ENCODE data around the gene SIGLEC10. TPM values are rescaled to one million over a fixed set of nuclear protein-coding genes. Genes with fewer than 3 reads are reported as not detected.

SIGLEC10 gene
- total RNA-seq, 1 experiment from 2014 or later: not detected

DNA sequence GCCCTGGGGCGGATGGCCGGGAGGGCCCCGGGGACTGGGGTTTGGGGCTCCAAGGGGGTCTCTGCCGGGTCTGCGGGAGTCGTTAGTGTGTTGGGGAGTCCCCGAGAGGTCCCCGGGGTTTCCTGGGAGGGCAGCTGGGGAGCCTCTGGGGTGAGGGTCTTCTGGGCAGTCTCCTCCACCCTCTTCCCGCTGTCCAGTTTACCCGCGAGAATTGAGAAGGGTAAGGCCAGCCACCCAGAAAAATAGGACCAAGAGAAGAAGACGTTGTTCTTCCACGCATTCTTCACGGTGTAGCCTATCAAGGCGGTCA lies 50.2 kb downstream of the SIGLEC10 start:
- Histone ChIP-seq H3K27ac (ENCODE audit: low read depth, low read length) (peak overlapping the region; percentile 84), H3K27me3 (ENCODE audit: insufficient read depth, low read length) (no peaks in the 10 kb centered on the region), H2AFZ (ENCODE audit: low read depth, low read length, poor library complexity, severe bottlenecking) (no peak overlapping the region), H3K9me3 (ENCODE audit: control insufficient read depth in 1 of 2, insufficient read depth in 1 of 2, low read depth in 1 of 2, low read length in 2 of 2) (no peaks in the 10 kb centered on the region), H3K4me3 (replicated peaks in 1 of 2; ENCODE audit: low read depth in 1 of 2, low read length in 2 of 2) (peak overlapping the region; percentile 78 to 94), H3K79me2 (ENCODE audit: insufficient read depth, low read length) (peaks cover 40% of the 10 kb centered on the region), H3K36me3 (ENCODE audit: control insufficient read depth in 1 of 2, insufficient read depth in 2 of 2, low read length in 2 of 2) (no peaks in the 10 kb centered on the region), H3K4me2 (ENCODE audit: low read length) (peak overlapping the region; percentile 88), H3K4me1 (ENCODE audit: control insufficient read depth in 1 of 2, insufficient read depth in 2 of 2, low read length in 2 of 2) (peaks cover 33 to 49% of the 10 kb centered on the region in 2 experiments), H3K9ac (ENCODE audit: low read length) (peak overlapping the region; percentile 96), H4K20me1 (ENCODE audit: insufficient read depth) (no peaks in the 10 kb centered on the region), H3K9me2 (ENCODE audit: insufficient read depth) (no peaks in the 10 kb centered on the region)
- RAD21 ChIA-PET (ENCODE audit: low non-redundant PET in 1 of 2, low total read pairs in 2 of 2, uncharacterized antibody in 2 of 2, unreplicated experiment in 2 of 2): interaction anchor here in 1 of 2 experiments (1.0 kb wide), 1 partner anchor 27 kb away, joined by 4 read pairs; no protein-coding TSS in a partner anchor
- ATAC-seq (no peak), DNase-seq (ENCODE audit: low read depth, low spot score) (no peak)
- POLR2A ChIA-PET: interaction anchor here (0.7 to 1.5 kb wide), 6 partner anchors 8 to 28 kb away, joined by 3 to 12 read pairs (median 5); partner anchors contain the start of gene VSIG10L
- CTCF ChIA-PET: interaction anchor here (0.6 to 1.1 kb wide), 4 partner anchors 27 to 410 kb away, joined by 3 to 12 read pairs (median 3); no protein-coding TSS in a partner anchor
- TF ChIP-seq POLR2A (IDR thresholded peaks at IDR 0.05; ENCODE audit: borderline replicate concordance, extremely low read depth, insufficient read depth, insufficient read length) (peak; percentile 26), JUND (IDR thresholded peaks at IDR 0.05) (no peak), POLR2AphosphoS5 (IDR thresholded peaks at IDR 0.05; ENCODE audit: low read depth, low read length) (peak; percentile 77), SRF (IDR thresholded peaks at IDR 0.05; ENCODE audit: low read depth) (no peak), SIN3A (IDR thresholded peaks at IDR 0.05; ENCODE audit: low read depth) (peak; percentile 71; the same call in 1 of the 2 replicates)
- TF ChIP-seq, protein P1, sequence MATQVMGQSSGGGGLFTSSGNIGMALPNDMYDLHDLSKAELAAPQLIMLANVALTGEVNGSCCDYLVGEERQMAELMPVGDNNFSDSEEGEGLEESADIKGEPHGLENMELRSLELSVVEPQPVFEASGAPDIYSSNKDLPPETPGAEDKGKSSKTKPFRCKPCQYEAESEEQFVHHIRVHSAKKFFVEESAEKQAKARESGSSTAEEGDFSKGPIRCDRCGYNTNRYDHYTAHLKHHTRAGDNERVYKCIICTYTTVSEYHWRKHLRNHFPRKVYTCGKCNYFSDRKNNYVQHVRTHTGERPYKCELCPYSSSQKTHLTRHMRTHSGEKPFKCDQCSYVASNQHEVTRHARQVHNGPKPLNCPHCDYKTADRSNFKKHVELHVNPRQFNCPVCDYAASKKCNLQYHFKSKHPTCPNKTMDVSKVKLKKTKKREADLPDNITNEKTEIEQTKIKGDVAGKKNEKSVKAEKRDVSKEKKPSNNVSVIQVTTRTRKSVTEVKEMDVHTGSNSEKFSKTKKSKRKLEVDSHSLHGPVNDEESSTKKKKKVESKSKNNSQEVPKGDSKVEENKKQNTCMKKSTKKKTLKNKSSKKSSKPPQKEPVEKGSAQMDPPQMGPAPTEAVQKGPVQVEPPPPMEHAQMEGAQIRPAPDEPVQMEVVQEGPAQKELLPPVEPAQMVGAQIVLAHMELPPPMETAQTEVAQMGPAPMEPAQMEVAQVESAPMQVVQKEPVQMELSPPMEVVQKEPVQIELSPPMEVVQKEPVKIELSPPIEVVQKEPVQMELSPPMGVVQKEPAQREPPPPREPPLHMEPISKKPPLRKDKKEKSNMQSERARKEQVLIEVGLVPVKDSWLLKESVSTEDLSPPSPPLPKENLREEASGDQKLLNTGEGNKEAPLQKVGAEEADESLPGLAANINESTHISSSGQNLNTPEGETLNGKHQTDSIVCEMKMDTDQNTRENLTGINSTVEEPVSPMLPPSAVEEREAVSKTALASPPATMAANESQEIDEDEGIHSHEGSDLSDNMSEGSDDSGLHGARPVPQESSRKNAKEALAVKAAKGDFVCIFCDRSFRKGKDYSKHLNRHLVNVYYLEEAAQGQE (IDR thresholded peaks at IDR 0.05; ENCODE audit: low read depth): no peak
- TF ChIP-seq, protein P2, sequence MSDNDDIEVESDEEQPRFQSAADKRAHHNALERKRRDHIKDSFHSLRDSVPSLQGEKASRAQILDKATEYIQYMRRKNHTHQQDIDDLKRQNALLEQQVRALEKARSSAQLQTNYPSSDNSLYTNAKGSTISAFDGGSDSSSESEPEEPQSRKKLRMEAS (IDR thresholded peaks at IDR 0.05): no peak
- no TSS peak for BruUV-seq (replicated peaks)
- intact Hi-C loops (cut with micrococcal nuclease): loop anchor here (1.0 kb wide), 2 partner anchors 27 to 28 kb away; no protein-coding TSS in a partner anchor

Data from HCT116 (cell line).